ENCODE data around the gene GSTM3. TPM values are rescaled to one million over a fixed set of nuclear protein-coding genes. Genes with fewer than 3 reads are reported as not detected.
A peak's percentile ranks its signal among the peaks of the same experiment; 100 is the strongest.
"Not testable (repeated sequence)": the region's sequence is repeated elsewhere in the genome, so short reads cannot be mapped to it uniquely, and the experiment has no call there.

Gene GSTM3
- total RNA-seq, 6 donors from 2014 or later = 4.9 to 23.3 (median 11.2) TPM

DNA sequence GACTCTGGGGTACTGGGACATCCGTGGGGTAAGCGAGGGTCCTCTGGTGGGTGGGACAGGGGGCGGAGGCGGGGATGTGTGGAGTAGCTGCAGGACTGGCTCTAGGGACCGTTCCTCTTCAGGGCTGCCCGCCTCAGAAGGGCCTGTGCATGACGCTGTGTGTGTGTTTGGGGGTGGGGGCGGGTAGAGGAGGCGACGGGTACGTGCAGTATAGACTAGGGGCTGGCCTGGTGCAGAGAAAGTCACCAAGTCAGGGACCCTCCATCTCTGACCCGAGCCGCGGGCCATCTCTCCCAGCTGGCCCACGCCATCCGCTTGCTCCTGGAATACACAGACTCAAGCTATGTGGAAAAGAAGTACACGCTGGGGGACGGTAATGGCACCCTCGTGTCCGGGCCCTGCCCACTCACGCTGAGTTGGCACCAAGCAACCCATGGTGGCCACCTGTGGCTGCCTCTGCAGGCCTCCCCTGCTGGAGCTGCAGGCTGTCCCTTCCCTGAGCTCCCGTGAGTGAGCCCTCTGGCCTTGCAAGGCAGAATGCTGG, 28.4 kb downstream of the GSTM3 start:
- Histone ChIP-seq H3K27ac (no peak overlapping the region), H3K9me3 (peaks cover 0 to 11% (median 1%) of the 10 kb centered on the region in 4 donors), H3K4me1 (no peaks in the 10 kb centered on the region), H3K4me3 (peak overlapping the region in 3 of 4 donors; percentile 24 to 40 (median 38)), H3K36me3 (no peaks in the 10 kb centered on the region), H3K27me3 (no peaks in the 10 kb centered on the region)
- peak in 1 of 2 donors; percentile 67 for DNase-seq
- 60 to 77% methylated on average over 14 to 17 of the region's 22 CpGs for WGBS, 2 donors
- peak; percentile 41 for ATAC-seq (ENCODE audit: low FRiP score in 2 of 2)
- no peak for TF ChIP-seq CTCF (IDR thresholded peaks at IDR 0.05)
- no peak for TF ChIP-seq POLR2A (IDR thresholded peaks at IDR 0.05)
- TF ChIP-seq EP300 (IDR thresholded peaks at IDR 0.05) = no peak
- no peak for TF ChIP-seq POLR2AphosphoS5 (IDR thresholded peaks at IDR 0.05)

GRCh38 chr1:109711593-109712320, 29.1 kb downstream of the GSTM3 start, which contains the start of gene GSTM5:
Gene GSTM5 (plus strand): TSS chr1:109712251. CDS start chr1:109712313, 62 bp downstream.
- H3K4me3 ChIP-seq = peak within 1 kb of the TSS in 3 of 4 donors; percentile 24 to 40 (median 38)
- 46 to 54% methylated on average over 8 to 11 of the region's 33 CpGs for WGBS, 2 donors
- peaks cover 0 to 11% (median 1%) of the 10 kb centered on the region in 4 donors for H3K9me3 ChIP-seq
- ATAC-seq (ENCODE audit: low FRiP score in 2 of 2) = peak; percentile 47 to 84
- not testable (repeated sequence) for H3K27ac ChIP-seq, H3K27me3 ChIP-seq, H3K4me1 ChIP-seq, H3K36me3 ChIP-seq
- peak in 1 of 2 donors; percentile 83 for DNase-seq

DNA sequence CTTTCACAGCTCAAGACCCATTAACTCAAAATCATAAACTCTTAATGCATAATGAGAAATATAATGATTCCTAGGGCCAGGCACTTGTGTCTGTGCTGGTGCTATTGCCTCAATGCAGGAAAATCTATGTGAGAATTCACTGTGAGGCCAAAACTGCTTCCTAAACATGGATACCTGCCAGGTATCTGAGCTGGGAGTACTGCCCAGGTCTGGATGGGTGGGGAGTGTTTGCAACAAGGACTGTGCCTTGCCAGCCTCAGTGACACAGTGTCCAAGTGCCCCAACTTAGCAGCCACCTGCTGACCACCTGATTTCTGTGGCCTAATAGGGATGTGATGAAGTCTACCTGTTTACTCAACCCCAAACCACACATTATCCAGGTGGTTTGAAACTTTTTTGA, 31.0 kb downstream of the GSTM3 start:
- not testable (repeated sequence) for H3K4me3 ChIP-seq; H3K4me1 ChIP-seq; H3K36me3 ChIP-seq; ATAC-seq (ENCODE audit: low FRiP score in 2 of 2); H3K27ac ChIP-seq; DNase-seq; H3K27me3 ChIP-seq
- H3K9me3 ChIP-seq = peaks cover 0 to 11% (median 1%) of the 10 kb centered on the region in 4 donors

- H3K4me3 ChIP-seq; H3K27me3 ChIP-seq; H3K36me3 ChIP-seq; ATAC-seq (ENCODE audit: low FRiP score in 2 of 2); DNase-seq; H3K4me1 ChIP-seq; H3K27ac ChIP-seq: not testable (repeated sequence)
- 63 to 79% methylated on average over 4 of the region's 4 CpGs for WGBS, 2 donors
- peaks cover 0 to 11% (median 1%) of the 10 kb centered on the region in 4 donors for H3K9me3 ChIP-seq
These were observed 31.9 kb downstream of the GSTM3 start for GRCh38 chr1:109708949-109709348.

DNA sequence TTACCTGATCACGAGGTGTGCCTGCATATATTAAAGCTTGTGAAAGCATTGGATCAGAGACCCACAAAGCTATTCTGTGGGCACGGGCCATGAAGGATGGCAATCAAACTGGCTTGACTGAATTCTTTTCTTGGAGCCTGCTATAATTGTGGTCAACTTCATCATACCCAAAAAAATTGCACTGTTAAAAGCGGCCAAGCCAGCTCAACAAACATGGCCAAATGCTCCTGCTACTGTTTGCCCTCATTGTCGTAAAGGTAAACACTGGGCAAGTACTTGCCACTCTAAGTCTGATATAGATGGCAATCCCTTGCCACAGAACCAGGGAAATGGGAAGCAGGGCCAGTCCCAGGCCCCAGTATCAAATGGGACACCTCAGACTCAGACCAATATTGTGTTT, 35.4 kb downstream of the GSTM3 start:
- H3K4me1 ChIP-seq = no peaks in the 10 kb centered on the region
- 59 to 69% methylated on average over 4 of the region's 4 CpGs for WGBS, 2 donors
- no peak overlapping the region for H3K27ac ChIP-seq
- H3K27me3 ChIP-seq = no peaks in the 10 kb centered on the region
- no peak for TF ChIP-seq POLR2A (IDR thresholded peaks at IDR 0.05)
- TF ChIP-seq CTCF (IDR thresholded peaks at IDR 0.05) = no peak
- TF ChIP-seq EP300 (IDR thresholded peaks at IDR 0.05) = no peak
- TF ChIP-seq POLR2AphosphoS5 (IDR thresholded peaks at IDR 0.05) = no peak
- H3K36me3 ChIP-seq = no peaks in the 10 kb centered on the region
- peaks cover 0 to 11% (median 1%) of the 10 kb centered on the region in 4 donors for H3K9me3 ChIP-seq
- no peak for ATAC-seq (ENCODE audit: low FRiP score in 2 of 2)
- H3K4me3 ChIP-seq = no peak overlapping the region
- DNase-seq = no peak

GRCh38 chr1:109704173-109704572, 36.7 kb downstream of the GSTM3 start:
- Histone ChIP-seq H3K36me3 (no peaks in the 10 kb centered on the region), H3K27me3 (no peaks in the 10 kb centered on the region), H3K27ac (no peak overlapping the region), H3K9me3 (peaks cover 0 to 11% (median 1%) of the 10 kb centered on the region in 4 donors), H3K4me3 (no peak overlapping the region), H3K4me1 (no peaks in the 10 kb centered on the region)
- DNase-seq (no peak), ATAC-seq (ENCODE audit: low FRiP score in 2 of 2) (no peak)
- TF ChIP-seq EP300 (IDR thresholded peaks at IDR 0.05) (no peak), CTCF (IDR thresholded peaks at IDR 0.05) (no peak), POLR2A (IDR thresholded peaks at IDR 0.05) (no peak), POLR2AphosphoS5 (IDR thresholded peaks at IDR 0.05) (no peak)
- WGBS, 2 donors = 70 to 79% methylated on average over 8 of the region's 8 CpGs

GRCh38 chr1:109702940-109703339, 37.9 kb downstream of the GSTM3 start:
- DNase-seq; H3K4me1 ChIP-seq; H3K4me3 ChIP-seq; H3K9me3 ChIP-seq; H3K27me3 ChIP-seq; ATAC-seq (ENCODE audit: low FRiP score in 2 of 2); H3K27ac ChIP-seq; H3K36me3 ChIP-seq: not testable (repeated sequence)
- 69 to 84% methylated on average over 3 of the region's 3 CpGs for WGBS, 2 donors

GRCh38 chr1:109697861-109698260, 43.0 kb downstream of the GSTM3 start:
- H3K27me3 ChIP-seq; H3K27ac ChIP-seq; ATAC-seq (ENCODE audit: low FRiP score in 2 of 2); DNase-seq; H3K36me3 ChIP-seq; H3K4me3 ChIP-seq; H3K4me1 ChIP-seq; H3K9me3 ChIP-seq: not testable (repeated sequence)
- no CpG with 5 or more reads among the region's 4 CpGs for WGBS, 2 donors

Measured in upper lobe of left lung (tissue), 6 donors.